GM10847 (cell line): ENCODE results near the gene TAGLN2.

Experiments used
- POLR2A ChIP-seq: IDR thresholded peaks from 2 replicates; pipeline ENCODE4 v1.6.1; 2011; ENCODE audit not compliant: insufficient read length; ENCODE audit errors: extremely low read depth

TAGLN2 gene

GRCh38 chr1:159889202-159889601, 36.1 kb downstream of the TAGLN2 start:
- no peak for TF ChIP-seq POLR2A

- no peak for TF ChIP-seq POLR2A
Measured at GRCh38 chr1:159884296-159884695, 41.0 kb downstream of the TAGLN2 start.

- TF ChIP-seq POLR2A = no peak
Measured at GRCh38 chr1:159883134-159883533, 42.2 kb downstream of the TAGLN2 start.

GRCh38 chr1:159882527-159882862, 42.8 kb downstream of the TAGLN2 start:
- no peak for TF ChIP-seq POLR2A

GRCh38 chr1:159881622-159882526, 43.4 kb downstream of the TAGLN2 start:
- no peak for TF ChIP-seq POLR2A

GRCh38 chr1:159880430-159880829, 44.9 kb downstream of the TAGLN2 start:
- TF ChIP-seq POLR2A = no peak

- no peak for TF ChIP-seq POLR2A
Measured at GRCh38 chr1:159879977-159880376, 45.3 kb downstream of the TAGLN2 start.

- no peak for TF ChIP-seq POLR2A
Measured at GRCh38 chr1:159879136-159879535, 46.2 kb downstream of the TAGLN2 start.

GRCh38 chr1:159877695-159878444, 47.4 kb downstream of the TAGLN2 start:
- no peak for TF ChIP-seq POLR2A

GRCh38 chr1:159873530-159874143, 51.7 kb downstream of the TAGLN2 start:
- no peak for TF ChIP-seq POLR2A

GRCh38 chr1:159872891-159873290, 52.4 kb downstream of the TAGLN2 start:
- TF ChIP-seq POLR2A = no peak

GRCh38 chr1:159870704-159871103, 54.6 kb downstream of the TAGLN2 start:
- no peak for TF ChIP-seq POLR2A

- no peak for TF ChIP-seq POLR2A
Measured at GRCh38 chr1:159869607-159870006, 55.7 kb downstream of the TAGLN2 start.

- no peak for TF ChIP-seq POLR2A
Measured at GRCh38 chr1:159869173-159869572, 56.1 kb downstream of the TAGLN2 start.

GRCh38 chr1:159868766-159869165, 56.5 kb downstream of the TAGLN2 start:
- TF ChIP-seq POLR2A = no peak
